K562 (cell line): ENCODE data around the gene DSP. TPM values are rescaled to one million over a fixed set of nuclear protein-coding genes. Genes with fewer than 3 reads are reported as not detected.

Experiments
- AFF4 ChIP-seq: sonication (generic); formaldehyde crosslinking; IDR thresholded peaks from 2 replicates; pipeline ENCODE4 v1.8.0; 2023; ENCODE audit warnings: mild to moderate bottlenecking, missing genetic modification reagents
- ATF3 ChIP-seq, 2 experiments: fragments of 450-650 bp in 1 of 2; sonication (generic) in 1 of 2; formaldehyde crosslinking in 1 of 2; IDR thresholded peaks in 1 of 2; conservative IDR thresholded peaks in 1 of 2; 2 replicates each; pipeline versions ENCODE4 v1.6.1 to v1.8.1; 2016 to 2023; ENCODE audit warnings: mild to moderate bottlenecking in 2 of 2, moderate library complexity in 2 of 2, inconsistent platforms in 1 of 2, missing genetic modification reagents in 1 of 2
- FOXA1 ChIP-seq: fragments of 450-650 bp; IDR thresholded peaks from 2 replicates; pipeline ENCODE4 v1.6.1; 2016; ENCODE audit warnings: mild to moderate bottlenecking, borderline replicate concordance
- GATA2 ChIP-seq: sonication (generic); formaldehyde crosslinking; IDR thresholded peaks from 2 replicates; pipeline ENCODE4 v1.4.0; 2020; ENCODE audit warnings: mild to moderate bottlenecking, missing genetic modification reagents
- HNRNPK ChIP-seq: fragments of 200-400 bp; formaldehyde crosslinking; IDR thresholded peaks from one replicate; pipeline ENCODE4 v1.6.1; 2018; ENCODE audit warnings: mild to moderate bottlenecking, low read depth, low read length; ENCODE audit not compliant: poor library complexity, severe bottlenecking
- IFI16 ChIP-seq: fragments of 250-450 bp; sonication (Bioruptor Pico); IDR thresholded peaks from 2 replicates; pipeline ENCODE4 v2.1.2; 2022; ENCODE audit warnings: mild to moderate bottlenecking, inconsistent platforms
- LCOR ChIP-seq: sonication (generic); formaldehyde crosslinking; IDR thresholded peaks from 2 replicates; pipeline ENCODE4 v1.8.0; 2022; ENCODE audit warnings: mild to moderate bottlenecking, missing genetic modification reagents
- NCOR1 ChIP-seq: fragments of 450-650 bp; IDR thresholded peaks from 2 replicates; pipeline ENCODE4 v1.6.1; 2016; ENCODE audit warnings: mild to moderate bottlenecking, moderate library complexity
- NFE2L1 ChIP-seq: fragments of 450-650 bp; IDR thresholded peaks from 2 replicates; pipeline ENCODE4 v1.6.1; 2016; ENCODE audit warnings: missing genetic modification characterization, low read depth, mild to moderate bottlenecking, missing compliant biosample characterization, moderate library complexity, borderline replicate concordance
- NRF1 ChIP-seq, 2 experiments: fragments of 450-650 bp; IDR thresholded peaks in 1 of 2; conservative IDR thresholded peaks in 1 of 2; 2 replicates each; pipeline ENCODE4 v1.6.1; 2014; ENCODE audit warnings: mild to moderate bottlenecking in 2 of 2
- POLR2AphosphoS2 ChIP-seq: IDR thresholded peaks from 2 replicates; pipeline ENCODE4 v1.6.1; 2012; ENCODE audit warnings: low read length, improper control_type of control experiment
- RBM39 ChIP-seq: fragments of 200-400 bp; formaldehyde crosslinking; optimal IDR thresholded peaks from 2 replicates; pipeline ENCODE3; 2018; ENCODE audit warnings: low read depth, low read length
- TAL1 ChIP-seq: fragments of 450-650 bp; IDR thresholded peaks from 2 replicates; pipeline ENCODE4 v1.6.1; 2016; ENCODE audit warnings: mild to moderate bottlenecking
- ZFP30 ChIP-seq: fragments of 250-450 bp; sonication (Bioruptor Pico); IDR thresholded peaks from 2 replicates; pipeline ENCODE4 v1.8.0; 2022; ENCODE audit warnings: moderate library complexity, mild to moderate bottlenecking, inconsistent platforms, borderline replicate concordance
- ZNF174 ChIP-seq: fragments of 250-450 bp; sonication (Bioruptor Pico); IDR thresholded peaks from 2 replicates; pipeline ENCODE4 v1.4.0; 2020; ENCODE audit warnings: mild to moderate bottlenecking
- ZNF507 ChIP-seq: conservative IDR thresholded peaks from 2 replicates; pipeline ENCODE4 v1.6.1; 2017; ENCODE audit warnings: missing genetic modification characterization, missing compliant biosample characterization
- polyA plus RNA-seq, 8 experiments: library from polyadenylated mRNA; depleted of rRNA in 4 of 8; stranded (reverse) in 5 of 8; unstranded in 3 of 8; fragments of >200 nt; fragmentation: Nextera tagmentation in 2 of 8; fragmentation: Illumina TruSeq in 1 of 8; extraction: Ambion mirVana in 2 of 8; extraction: Trizol in 1 of 8; gene quantifications; 2 replicates each; pipeline versions ENCODE4 v1.2.1 to v1.2.3, GENCODE V29; 2011 to 2014; ENCODE audit warnings: inconsistent platforms in 1 of 8, missing spikeins in 1 of 8
- total RNA-seq, 7 experiments: library from RNA; depleted of rRNA in 6 of 7; stranded (reverse); fragments of >200 nt in 6 of 7; fragmentation: Illumina TruSeq in 2 of 7; extraction: Trizol in 2 of 7; gene quantifications; 2 replicates each; pipeline versions ENCODE4 v1.2.1 to v1.2.3, GENCODE V29; 2011 to 2021; ENCODE audit warnings: low replicate concordance in 1 of 7
- TF ChIP-seq, protein P1 (sequence below): IDR thresholded peaks from 2 replicates; pipeline ENCODE4 v1.6.1; 2011; ENCODE audit warnings: borderline replicate concordance, low read depth, mild to moderate bottlenecking, moderate library complexity, low read length; ENCODE audit not compliant: insufficient read depth, poor library complexity, severe bottlenecking
- TF ChIP-seq, protein P2 (sequence below), 2 experiments: fragments of 450-650 bp; IDR thresholded peaks; 2 replicates each; pipeline ENCODE4 v1.6.1; 2016

The DSP gene
- total and polyA plus RNA-seq, 9 of the 15 experiments (the other 6 are each of a cell fraction or from before 2014, with no cell fraction given): under 0.01 to 0.24 (median 0.03) TPM; not detected in 2

- 0 out of 2 replicates have a peak, but pooled peaks have one; percentile 39 for TF ChIP-seq NCOR1
- TF ChIP-seq HNRNPK: no peak
- no peak for TF ChIP-seq ZNF507 (tag)
- TF ChIP-seq FOXA1: no peak
- TF ChIP-seq ZNF174 (CRISPR knock-in tag): no peak
- TF ChIP-seq TAL1: peak; percentile 68
- no peak for TF ChIP-seq NRF1 (conservative IDR thresholded peaks at IDR 0.05 in 1 of 2, IDR thresholded peaks at IDR 0.05 in 1 of 2)
- TF ChIP-seq ATF3 (IDR thresholded peaks at IDR 0.05): no peak
- no peak for TF ChIP-seq ATF3 (CRISPR knock-in tag; conservative IDR thresholded peaks at IDR 0.05)
- TF ChIP-seq, protein P1, sequence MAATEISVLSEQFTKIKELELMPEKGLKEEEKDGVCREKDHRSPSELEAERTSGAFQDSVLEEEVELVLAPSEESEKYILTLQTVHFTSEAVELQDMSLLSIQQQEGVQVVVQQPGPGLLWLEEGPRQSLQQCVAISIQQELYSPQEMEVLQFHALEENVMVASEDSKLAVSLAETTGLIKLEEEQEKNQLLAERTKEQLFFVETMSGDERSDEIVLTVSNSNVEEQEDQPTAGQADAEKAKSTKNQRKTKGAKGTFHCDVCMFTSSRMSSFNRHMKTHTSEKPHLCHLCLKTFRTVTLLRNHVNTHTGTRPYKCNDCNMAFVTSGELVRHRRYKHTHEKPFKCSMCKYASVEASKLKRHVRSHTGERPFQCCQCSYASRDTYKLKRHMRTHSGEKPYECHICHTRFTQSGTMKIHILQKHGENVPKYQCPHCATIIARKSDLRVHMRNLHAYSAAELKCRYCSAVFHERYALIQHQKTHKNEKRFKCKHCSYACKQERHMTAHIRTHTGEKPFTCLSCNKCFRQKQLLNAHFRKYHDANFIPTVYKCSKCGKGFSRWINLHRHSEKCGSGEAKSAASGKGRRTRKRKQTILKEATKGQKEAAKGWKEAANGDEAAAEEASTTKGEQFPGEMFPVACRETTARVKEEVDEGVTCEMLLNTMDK: no peak
- no peak for TF ChIP-seq IFI16
- TF ChIP-seq RBM39: no peak
- 0 out of 2 replicates have a peak, but pooled peaks have one; percentile 49 for TF ChIP-seq GATA2 (CRISPR knock-in tag)
- TF ChIP-seq LCOR: peak; percentile 49; the same call in 1 of the 2 replicates
- TF ChIP-seq NFE2L1: no peak
- no peak for TF ChIP-seq POLR2AphosphoS2
- no peak for TF ChIP-seq AFF4
- TF ChIP-seq ZFP30 (CRISPR knock-in tag): no peak
- TF ChIP-seq, protein P2, sequence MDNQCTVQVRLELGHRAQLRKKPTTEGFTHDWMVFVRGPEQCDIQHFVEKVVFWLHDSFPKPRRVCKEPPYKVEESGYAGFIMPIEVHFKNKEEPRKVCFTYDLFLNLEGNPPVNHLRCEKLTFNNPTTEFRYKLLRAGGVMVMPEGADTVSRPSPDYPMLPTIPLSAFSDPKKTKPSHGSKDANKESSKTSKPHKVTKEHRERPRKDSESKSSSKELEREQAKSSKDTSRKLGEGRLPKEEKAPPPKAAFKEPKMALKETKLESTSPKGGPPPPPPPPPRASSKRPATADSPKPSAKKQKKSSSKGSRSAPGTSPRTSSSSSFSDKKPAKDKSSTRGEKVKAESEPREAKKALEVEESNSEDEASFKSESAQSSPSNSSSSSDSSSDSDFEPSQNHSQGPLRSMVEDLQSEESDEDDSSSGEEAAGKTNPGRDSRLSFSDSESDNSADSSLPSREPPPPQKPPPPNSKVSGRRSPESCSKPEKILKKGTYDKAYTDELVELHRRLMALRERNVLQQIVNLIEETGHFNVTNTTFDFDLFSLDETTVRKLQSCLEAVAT (IDR thresholded peaks at IDR 0.05): peak in 1 of 2 experiments; percentile 71; a peak in 1 of 4 replicates
Observed at GRCh38 chr6:7561153-7561964, 19.9 kb downstream of the DSP start (continued).
